Tongue (tissue), 2 donors: ENCODE results near the gene TAF6. TPM values are rescaled to one million over a fixed set of nuclear protein-coding genes. Genes with fewer than 3 reads are reported as not detected.

Source experiments
- DNase-seq: peaks from one replicate; pipeline ENCODE4 v3.0.0-alpha.2; 2015
- total RNA-seq: library from RNA; depleted of rRNA; stranded (reverse); fragments of >200 nt; gene quantifications from one replicate; pipeline ENCODE4 v1.2.3, GENCODE V29; 2014

The TAF6 gene
- total RNA-seq, 1 donor from 2014 or later, result 38.6 TPM

DNA sequence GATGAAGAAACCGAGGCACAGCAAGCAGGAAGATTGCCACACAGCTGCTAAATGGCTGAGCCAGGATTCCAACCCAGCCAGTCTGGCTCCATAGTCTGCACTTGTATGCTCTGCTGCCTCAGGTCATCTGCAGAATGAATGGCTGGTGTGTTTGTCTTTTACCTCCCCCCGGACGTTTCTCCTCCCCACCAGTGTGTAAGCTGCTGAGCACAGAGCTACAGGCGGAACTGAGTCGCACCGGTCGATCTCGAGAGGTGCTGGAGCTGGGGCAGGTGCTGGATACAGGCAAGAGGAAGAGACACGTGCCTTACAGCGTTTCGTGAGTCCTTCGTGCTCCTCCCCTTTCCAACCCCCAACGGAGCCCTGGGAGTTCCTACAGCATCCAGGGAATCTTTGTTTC lies 2.9 kb upstream of the TAF6 start:
- DNase-seq, result no peak

- DNase-seq, result no peak
Observed at GRCh38 chr7:100120733-100121036, 1.5 kb upstream of the TAF6 start.

- peak; percentile 91 for DNase-seq
Observed at GRCh38 chr7:100119970-100120732, 993 bp upstream of the TAF6 start.

DNA sequence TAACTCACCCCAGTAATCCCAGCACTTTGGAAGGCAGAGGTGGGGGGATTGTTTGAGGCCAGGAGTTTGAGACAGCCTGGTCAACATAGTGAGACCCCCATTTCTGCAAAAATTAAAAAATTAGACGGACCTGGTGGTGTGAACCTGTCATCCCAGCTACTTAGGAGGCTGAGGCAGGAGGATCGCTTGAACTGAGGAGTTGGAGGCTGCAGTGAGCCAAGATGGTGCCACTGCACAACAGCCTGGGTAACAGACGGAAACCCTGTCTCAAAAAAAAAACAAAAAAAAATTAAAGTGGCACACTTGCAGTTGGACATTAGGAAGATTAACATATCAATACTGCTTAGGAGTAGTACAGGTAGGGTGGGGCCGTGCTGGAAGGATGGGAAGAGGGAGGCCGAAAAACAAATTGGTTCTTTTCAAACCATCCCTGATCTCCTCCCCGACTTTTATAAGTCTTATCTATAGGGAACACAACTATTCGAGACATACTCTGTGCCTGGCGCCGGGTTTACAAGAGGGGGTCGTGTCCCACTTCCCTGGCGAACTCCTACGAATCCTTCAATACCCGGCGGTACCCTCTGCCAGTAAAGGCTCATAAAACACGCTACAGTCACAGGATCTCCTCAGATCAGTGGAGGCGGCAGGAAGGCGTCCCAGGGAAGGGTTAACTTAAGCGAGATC lies 628 bp downstream of the TAF6 start:
- DNase-seq, result no peak

GRCh38 chr7:100115026-100115425 lies 4.1 kb downstream of the TAF6 start:
- no peak for DNase-seq

- DNase-seq, result no peak
Observed at GRCh38 chr7:100111914-100112313, 7.2 kb downstream of the TAF6 start.

DNA sequence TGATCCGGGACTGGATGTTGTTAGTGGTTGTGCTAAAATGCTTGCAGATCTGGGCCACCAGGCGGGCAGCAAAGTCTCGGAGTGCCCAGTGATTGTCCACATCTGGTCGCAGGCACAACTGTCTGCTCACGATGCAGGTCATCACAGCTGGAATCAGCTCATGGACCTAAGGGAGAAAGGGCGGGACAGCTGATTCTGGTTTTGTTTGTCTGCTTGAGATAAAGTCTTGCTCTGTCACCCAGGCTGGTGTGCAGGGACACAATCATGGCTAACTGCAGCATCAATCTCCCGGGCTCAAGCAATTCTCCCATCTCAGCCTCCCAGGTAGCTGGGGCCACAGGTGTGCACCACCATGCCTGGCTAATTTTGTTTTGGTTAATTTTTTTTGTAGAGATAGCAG lies 8.0 kb downstream of the TAF6 start:
- DNase-seq, result no peak

DNA sequence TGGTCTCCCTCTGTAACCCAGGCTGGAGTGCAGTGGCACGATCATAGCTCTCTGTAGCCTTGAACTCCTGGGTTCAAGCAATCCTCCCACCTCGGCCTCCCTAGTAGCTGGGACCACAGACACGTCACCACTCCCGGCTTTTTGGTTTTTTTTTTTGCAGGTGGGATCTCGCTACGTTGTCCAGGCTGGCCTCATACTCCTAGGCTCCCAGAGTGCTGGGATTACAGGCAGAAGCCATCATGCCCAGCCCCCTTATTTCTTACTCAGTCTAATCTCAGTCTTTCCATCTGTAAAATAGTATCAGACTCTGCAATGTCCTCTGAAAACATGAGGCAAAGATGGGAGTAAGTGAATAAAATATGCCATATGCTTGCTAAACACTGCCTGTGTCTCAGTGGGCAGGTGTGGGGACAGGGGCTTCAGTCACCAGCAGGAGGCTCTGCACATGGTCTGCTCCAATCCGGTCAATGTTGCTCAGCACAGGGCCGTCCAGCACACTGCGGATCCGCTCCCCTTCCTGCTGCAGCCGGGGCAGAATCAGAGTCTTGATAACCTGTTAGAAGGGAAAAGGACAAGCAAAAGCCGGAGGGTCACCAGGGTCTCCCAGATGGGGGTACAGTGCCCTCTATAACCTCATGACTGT lies 9.5 kb downstream of the TAF6 start:
- no peak for DNase-seq

DNA sequence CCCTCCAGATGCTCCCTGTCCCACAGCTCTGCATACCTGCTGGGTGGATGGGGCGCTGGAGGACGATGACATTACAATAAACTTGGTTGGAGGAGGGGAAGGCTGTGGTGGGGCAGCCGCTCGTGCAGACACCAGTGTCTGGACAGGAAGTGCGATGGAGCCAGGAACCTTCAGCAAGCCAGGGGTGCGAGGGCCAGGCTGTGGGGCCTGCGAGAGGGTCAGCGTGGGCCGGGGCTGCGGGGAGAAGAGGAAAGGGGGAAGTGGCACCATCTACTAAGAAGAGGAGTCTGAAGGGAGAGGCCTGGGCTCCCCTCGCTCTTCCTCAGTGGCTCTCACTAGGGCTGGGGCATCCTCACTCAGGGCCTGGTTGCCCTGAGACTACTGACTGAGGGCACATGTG lies 11.3 kb downstream of the TAF6 start:
- no peak for DNase-seq

DNA sequence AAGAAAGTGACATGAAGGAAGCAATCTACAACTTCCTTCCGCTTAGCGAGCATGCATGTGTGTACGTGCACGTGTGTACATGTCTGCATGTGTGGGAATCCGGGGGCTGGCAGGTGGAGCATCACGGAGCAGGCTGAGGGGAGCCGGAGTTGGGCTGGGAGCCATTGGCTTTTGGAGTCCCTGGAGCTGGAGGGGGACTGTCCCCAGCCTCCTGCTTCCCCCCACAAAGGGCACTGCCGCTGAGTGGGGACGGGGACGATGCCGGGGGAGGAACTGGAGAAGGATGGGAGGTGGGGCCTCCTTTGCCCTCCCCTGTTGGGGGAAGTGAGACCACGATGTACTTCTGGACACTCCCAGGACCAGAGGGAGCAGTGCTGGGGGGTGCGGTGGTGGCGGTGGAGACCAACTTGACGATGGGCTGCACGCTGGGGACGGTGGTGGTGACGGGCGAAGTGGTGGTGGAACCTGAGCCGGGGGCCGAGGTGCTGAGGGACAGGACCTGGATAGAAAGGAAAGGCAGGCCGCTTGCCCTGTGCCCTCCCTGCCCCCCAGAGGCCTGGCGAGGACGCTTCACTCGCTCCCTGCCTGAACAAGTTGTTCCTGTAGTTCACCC lies 11.9 kb downstream of the TAF6 start:
- no peak for DNase-seq

DNA sequence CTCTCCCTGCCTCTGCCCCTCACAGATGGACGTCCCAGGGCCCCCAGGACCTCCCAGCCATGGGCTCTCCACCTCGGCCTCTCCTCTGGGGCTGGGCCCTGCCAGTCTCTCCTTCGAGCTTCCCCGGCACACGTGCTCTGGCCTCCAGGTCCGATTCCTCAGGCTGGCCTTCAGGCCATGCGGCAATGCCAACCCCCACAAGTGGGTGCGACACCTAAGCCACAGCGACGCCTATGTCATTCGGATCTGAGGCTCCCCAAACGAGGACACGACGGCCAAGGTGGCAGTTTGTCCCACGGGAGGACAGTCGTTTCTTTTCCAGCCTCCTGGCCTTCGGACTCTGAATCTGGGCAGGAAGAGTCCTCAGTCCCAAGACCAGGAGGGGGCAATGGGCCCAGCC lies 12.5 kb downstream of the TAF6 start:
- no peak for DNase-seq

DNA sequence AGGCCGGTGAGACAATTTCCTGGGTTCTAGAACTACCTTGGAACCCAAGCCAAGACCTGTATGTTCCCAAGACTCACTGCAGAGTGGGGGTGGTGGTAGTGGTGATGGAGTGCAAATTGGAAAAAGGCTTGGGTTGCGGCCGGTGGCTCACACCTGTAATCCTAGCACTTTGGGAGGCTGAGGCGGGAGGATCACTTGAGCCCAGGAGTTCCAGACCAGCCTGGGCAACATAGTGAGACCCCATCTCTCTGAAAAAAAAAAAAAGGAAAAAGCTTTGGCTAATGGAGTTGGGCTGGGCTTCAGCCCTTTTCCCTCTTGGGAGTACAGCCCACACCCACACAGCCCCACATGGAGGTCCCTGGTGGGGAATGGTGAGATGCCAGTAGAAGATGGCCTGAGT lies 13.6 kb downstream of the TAF6 start:
- DNase-seq, result no peak

DNA sequence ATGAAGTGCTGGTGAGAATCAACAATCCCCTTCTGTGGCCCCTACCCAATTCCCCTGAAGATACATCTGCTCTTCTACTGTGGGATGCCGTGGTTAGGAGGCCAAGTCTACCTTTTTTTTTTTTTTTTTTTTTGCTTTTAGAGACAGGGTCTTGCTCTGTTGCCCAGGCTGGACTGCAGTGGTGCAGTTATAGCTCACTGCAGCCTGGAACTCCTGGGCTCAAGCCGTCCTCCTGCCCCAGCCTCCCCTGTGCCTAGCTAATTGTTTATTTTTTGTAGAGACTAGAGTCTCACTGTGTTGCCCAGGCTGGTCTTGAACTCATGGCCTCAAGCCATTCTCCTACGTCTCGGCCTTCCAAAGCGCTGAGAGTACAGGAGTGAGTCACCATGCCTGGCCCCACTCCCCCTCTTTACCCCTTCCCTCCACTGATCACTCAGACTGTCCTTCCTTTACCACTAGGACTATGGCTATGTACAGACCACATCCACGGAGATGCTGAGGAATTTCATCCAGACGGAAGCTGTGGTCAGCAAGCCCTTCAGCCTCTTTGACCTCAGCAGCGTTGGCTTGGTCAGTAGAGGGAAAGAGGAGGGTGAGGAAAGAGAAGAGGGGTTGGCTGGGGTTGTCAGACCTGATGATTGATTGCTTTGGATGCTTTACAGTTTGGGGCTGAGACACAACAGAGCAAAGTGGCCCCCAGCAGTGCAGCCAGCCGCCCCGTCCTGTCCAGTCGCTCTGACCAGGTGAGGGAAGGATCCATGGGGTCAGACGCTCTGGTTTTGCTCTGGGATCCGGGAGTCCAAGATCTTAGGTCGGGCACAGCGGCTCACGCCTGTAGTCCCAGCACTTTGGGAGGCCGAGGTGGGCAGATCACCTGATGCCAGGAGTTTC lies 16.0 kb downstream of the TAF6 start:
- DNase-seq, result no peak

GRCh38 chr7:100101016-100101862 lies 17.9 kb downstream of the TAF6 start, which contains the start of the genes AP4M1 and MCM7:
Gene AP4M1 (plus strand): TSS chr7:100101643. CDS start chr7:100101715, 72 bp downstream.
Gene MCM7 (minus strand): TSS chr7:100101397. CDS start chr7:100101294, 103 bp downstream.
- DNase-seq, result peak; percentile 99

DNA sequence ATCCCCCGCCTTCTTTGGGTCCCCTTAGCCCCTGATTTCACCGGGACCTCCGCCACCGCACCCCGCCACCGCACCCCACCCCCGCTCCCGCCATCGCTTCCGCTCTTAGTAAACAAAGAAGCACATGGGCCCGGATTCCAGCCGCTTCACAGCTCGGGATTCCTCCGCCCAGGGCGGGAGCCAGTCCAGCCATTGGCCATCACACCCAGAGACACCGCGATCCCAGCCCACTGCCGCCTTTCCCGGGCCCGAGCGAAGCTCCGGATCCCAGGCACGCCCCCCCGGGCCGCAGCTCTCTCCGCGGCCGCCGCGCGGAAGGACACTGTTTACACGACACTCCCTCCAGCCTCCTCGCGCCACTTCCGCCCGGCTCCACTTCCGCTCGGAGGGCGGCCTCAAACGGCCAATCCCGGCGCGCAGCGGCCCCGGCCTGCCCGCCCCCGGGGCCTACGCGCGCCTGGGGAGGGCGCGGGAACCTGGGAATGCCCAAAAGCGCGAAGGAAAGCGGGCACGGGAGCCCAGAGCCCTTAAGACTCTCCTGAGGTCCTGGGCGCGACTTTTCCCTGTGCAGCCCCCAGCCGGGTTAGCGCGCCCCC lies 18.6 kb downstream of the TAF6 start:
- peak; percentile 98 for DNase-seq

- no peak for DNase-seq
Observed at GRCh38 chr7:100099452-100099851, 19.7 kb downstream of the TAF6 start.

DNA sequence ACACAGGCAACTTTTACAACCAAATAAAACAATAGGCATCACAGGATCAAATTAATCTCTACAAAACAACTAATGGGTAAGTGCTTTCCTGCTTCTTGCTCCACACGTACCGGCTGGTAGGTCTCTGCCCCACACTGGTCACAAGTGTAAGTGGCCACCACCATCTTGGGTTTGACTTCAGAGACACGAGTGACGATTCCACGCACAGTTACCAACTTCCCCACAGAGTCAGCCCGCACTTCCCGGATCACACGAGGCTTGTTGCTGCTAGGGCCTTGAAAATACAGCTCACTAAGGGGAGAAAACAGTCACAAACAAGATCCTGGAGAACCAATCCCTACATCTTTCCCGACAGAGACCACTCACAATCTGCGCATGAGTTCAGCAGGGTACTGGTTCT lies 20.2 kb downstream of the TAF6 start:
- no peak for DNase-seq

DNA sequence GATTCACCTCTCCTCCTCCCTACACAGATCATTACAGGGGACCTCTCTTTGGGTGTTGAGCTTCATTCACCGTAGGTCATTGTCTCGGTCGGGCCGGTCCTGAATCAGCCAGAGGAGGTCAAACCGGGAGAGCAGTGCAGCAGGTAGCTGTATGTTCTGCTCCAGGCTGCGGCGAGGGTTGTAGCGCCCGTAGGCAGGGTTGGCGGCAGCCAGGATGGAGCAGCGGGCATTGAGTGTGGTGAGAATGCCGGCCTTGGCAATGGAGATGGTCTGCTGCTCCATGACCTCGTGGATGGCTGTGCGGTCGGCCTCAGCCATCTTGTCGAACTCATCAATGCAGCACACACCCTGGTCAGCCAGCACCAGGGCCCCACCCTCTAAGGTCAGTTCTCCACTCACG lies 23.5 kb downstream of the TAF6 start:
- DNase-seq, result no peak

DNA sequence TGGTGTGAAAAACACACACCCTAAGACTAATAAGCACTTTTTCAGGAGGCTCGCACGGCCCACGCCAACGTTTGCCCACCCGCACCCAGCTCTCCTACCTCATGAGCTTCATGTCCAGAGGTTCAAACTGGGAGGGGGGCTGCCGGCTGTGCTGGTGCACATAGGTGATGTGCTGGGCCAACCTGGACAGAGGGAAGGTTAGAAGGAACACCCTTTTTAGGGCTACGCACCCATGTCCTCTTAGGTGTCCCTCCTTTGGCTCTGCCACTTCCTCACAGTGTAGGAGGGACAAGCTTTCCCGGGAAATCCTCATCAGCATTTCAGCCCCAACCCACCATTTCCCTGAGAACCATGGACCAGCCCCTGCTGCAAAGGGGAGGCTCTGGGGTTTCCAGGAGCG lies 23.9 kb downstream of the TAF6 start:
- no peak for DNase-seq

DNA sequence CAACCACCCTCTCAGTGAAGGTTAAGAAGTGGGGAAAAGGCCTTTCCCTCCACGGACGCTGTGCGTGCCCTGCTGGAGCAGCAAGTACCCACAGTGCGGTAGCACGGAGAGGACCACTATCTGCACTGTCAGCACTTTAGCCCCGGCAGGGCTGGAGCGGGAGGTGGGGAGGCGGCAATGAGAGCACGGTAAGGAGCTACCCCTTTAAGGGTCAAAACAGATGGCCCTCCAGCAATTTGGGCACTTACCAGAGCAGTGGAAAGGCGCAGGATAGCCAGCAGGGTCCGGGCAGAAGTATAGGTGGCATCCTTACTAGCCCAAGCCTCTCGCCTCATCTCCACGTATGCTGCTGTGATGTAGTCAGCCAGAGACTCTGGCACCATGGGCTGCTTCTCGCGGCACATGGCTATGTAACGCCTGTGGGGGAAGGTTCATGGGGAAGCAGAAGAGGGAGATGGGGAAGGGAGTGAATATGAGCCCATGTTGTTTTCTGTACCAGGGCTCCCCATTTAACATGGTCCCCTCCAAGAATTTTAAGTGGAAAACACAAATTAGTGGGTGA lies 25.2 kb downstream of the TAF6 start:
- no peak for DNase-seq
